K562 (cell line): ENCODE data around the gene COG4. TPM values are rescaled to one million over a fixed set of nuclear protein-coding genes. Genes with fewer than 3 reads are reported as not detected.

Experiments
- ATAC-seq: fragments of 200-7000 bp; cut with Tn5 transposase; 3 replicates; pipeline ENCODE4 v1.9.1; 2020; ENCODE audit warnings: moderate library complexity
- BruUV-seq: library from RNA; stranded (reverse); fragments of 400-500 nt; replicated peaks from 2 replicates; lab custom pipeline; 2021; lab: Mats Ljungman, UMichigan
- CTCF ChIA-PET: fragments of 300-600 bp; formaldehyde crosslinking; extraction: SDS; loops from one replicate; lab custom pipeline; 2021; ENCODE audit warnings: low intra/inter-chr PET ratio; lab: Yijun Ruan, JAX
- POLR2A ChIA-PET: fragments of 300-600, 350-650 bp; sonication (Branson Sonifier 250); formaldehyde crosslinking; extraction: SDS; loops from one replicate; lab custom pipeline; 2021; ENCODE audit warnings: antibody characterized with exemption, inconsistent platforms; lab: Yijun Ruan, JAX
- DNase-seq, 4 experiments: peaks; one replicate each; pipeline versions ENCODE4 v3.0.0 to v3.0.0-alpha.2; 2011 to 2018; ENCODE audit warnings: low spot score in 3 of 4, mixed read lengths in 3 of 4; ENCODE audit errors: extremely low read depth in 1 of 4
- FAIRE-seq: peaks from 2 replicates; lab custom pipeline; 2011; peaks lifted over from hg19 to GRCh38; lab: Jason Lieb, UNC
- H2AFZ ChIP-seq: 2 replicates; pipeline ENCODE4 v1.6.0; 2011; ENCODE audit warnings: low read depth, low read length, control low read depth, inconsistent platforms
- H3K27ac ChIP-seq: fragments of 200-600 bp; 3 replicates; pipeline ENCODE4 v1.8.0; 2011; ENCODE audit warnings: low read depth, mild to moderate bottlenecking, control low read depth, inconsistent platforms, low read length, moderate library complexity, mixed read lengths; ENCODE audit errors: extremely low read depth
- H3K27me3 ChIP-seq, 2 experiments: fragments of 300-600 bp in 1 of 2; 2 replicates in 1 of 2; 3 replicates in 1 of 2; pipeline versions ENCODE4 v1.6.0 to v1.8.0; 2011; ENCODE audit warnings: inconsistent platforms in 2 of 2, low read length in 2 of 2, mild to moderate bottlenecking in 1 of 2, mixed read lengths in 1 of 2, moderate library complexity in 1 of 2; ENCODE audit not compliant: control insufficient read depth in 2 of 2, insufficient read depth in 2 of 2
- H3K36me3 ChIP-seq: fragments of 300-600 bp; 3 replicates; pipeline ENCODE4 v1.8.0; 2011; ENCODE audit warnings: mild to moderate bottlenecking, low read length, inconsistent platforms; ENCODE audit not compliant: control insufficient read depth, insufficient read depth
- H3K4me1 ChIP-seq, 2 experiments: fragments of 200-600 bp in 1 of 2; replicated peaks in 1 of 2; 2 replicates in 1 of 2; 3 replicates in 1 of 2; pipeline versions ENCODE4 v1.5.1 to v1.8.0; 2011; ENCODE audit warnings: inconsistent platforms in 2 of 2, low read length in 2 of 2, mild to moderate bottlenecking in 1 of 2, mixed read lengths in 1 of 2, moderate library complexity in 1 of 2; ENCODE audit not compliant: control insufficient read depth in 2 of 2, insufficient read depth in 2 of 2
- H3K4me2 ChIP-seq: 2 replicates; pipeline ENCODE4 v1.6.1; 2011; ENCODE audit warnings: low read length, control low read depth, inconsistent platforms, mixed read lengths; ENCODE audit not compliant: insufficient read depth
- H3K4me3 ChIP-seq: fragments of 200-600 bp; sonication (generic), shearing (Covaris generic); 2 replicates; pipeline ENCODE4 v1.5.1; 2016; ENCODE audit warnings: control low read depth, inconsistent platforms
- H3K79me2 ChIP-seq: fragments of 200-600 bp; 3 replicates; pipeline ENCODE4 v1.8.0; 2011; ENCODE audit warnings: low read length, inconsistent platforms; ENCODE audit not compliant: control insufficient read depth, insufficient read depth
- H3K9ac ChIP-seq, 2 experiments: 2 replicates each; pipeline versions ENCODE4 v1.6.0 to v1.6.1; 2011; ENCODE audit warnings: low read depth in 2 of 2, low read length in 2 of 2, control low read depth in 1 of 2, inconsistent platforms in 1 of 2, mild to moderate bottlenecking in 1 of 2, mixed read lengths in 1 of 2; ENCODE audit not compliant: insufficient read depth in 1 of 2
- H3K9me1 ChIP-seq: one replicate; pipeline ENCODE4 v1.6.0; 2011; ENCODE audit warnings: inconsistent platforms, mild to moderate bottlenecking, low read length, moderate library complexity; ENCODE audit not compliant: control insufficient read depth, insufficient read depth
- H3K9me3 ChIP-seq: replicated peaks from 2 replicates; pipeline ENCODE4 v1.5.1; 2011; ENCODE audit warnings: low read depth, low read length, inconsistent platforms; ENCODE audit not compliant: control insufficient read depth, insufficient read depth
- H4K20me1 ChIP-seq: replicated peaks from 2 replicates; pipeline ENCODE4 v1.6.1; 2011; ENCODE audit warnings: low read length, inconsistent platforms, mixed read lengths; ENCODE audit not compliant: control insufficient read depth, insufficient read depth
- CAMTA2 ChIP-seq: fragments of 250-450 bp; sonication (Bioruptor Pico); conservative IDR thresholded peaks from 2 replicates; pipeline ENCODE4 v1.5.1; 2022
- CEBPB ChIP-seq: fragments of 450-650 bp; IDR thresholded peaks from 2 replicates; pipeline ENCODE4 v1.6.1; 2016; ENCODE audit warnings: missing genetic modification characterization, missing compliant biosample characterization
- CHCHD3 ChIP-seq: fragments of 250-450 bp; sonication (Bioruptor Pico); IDR thresholded peaks from 2 replicates; pipeline ENCODE4 v2.1.2; 2022; ENCODE audit warnings: mild to moderate bottlenecking
- MLLT1 ChIP-seq, 2 experiments: fragments of 450-650 bp; IDR thresholded peaks; 2 replicates each; pipeline ENCODE4 v1.6.1; 2016
- RBM17 ChIP-seq: fragments of 200-400 bp; formaldehyde crosslinking; IDR thresholded peaks from 2 replicates; pipeline ENCODE4 v1.6.1; 2017; ENCODE audit warnings: low read depth, mild to moderate bottlenecking, low read length, borderline replicate concordance
- ZNF354B ChIP-seq: fragments of 250-450 bp; sonication (Bioruptor Pico); IDR thresholded peaks from 2 replicates; pipeline ENCODE4 v1.4.0; 2020
- ZNF584 ChIP-seq: fragments of 200-800 bp; sonication (Bioruptor generic); IDR thresholded peaks from 2 replicates; pipeline ENCODE4 v1.6.1; 2016; ENCODE audit warnings: low read depth, mild to moderate bottlenecking, missing genetic modification characterization, missing compliant biosample characterization
- WGBS: fragments of 100-300 bp; shearing (Covaris generic); methylation state at CpG from one replicate; pipeline ENCODE4 v1.1.6; 2016; ENCODE audit warnings: low coverage, mixed read lengths; ENCODE audit not compliant: insufficient coverage; ENCODE audit errors: missing lambda C conversion rate; 5-methylcytosine and 5-hydroxymethylcytosine counted together
- in situ Hi-C: fragments of 300-500 bp; cut with MboI; formaldehyde crosslinking; loops from 4 replicates; pipeline ENCODE4 v1.15.0; 2018; ENCODE audit warnings: inconsistent platforms, mixed read lengths
- intact Hi-C: fragments of 100-400 bp; cut with micrococcal nuclease; formaldehyde crosslinking; loops from 2 replicates; pipeline ENCODE4 v1.14.2; 2022
- polyA plus RNA-seq, 8 experiments: library from polyadenylated mRNA; depleted of rRNA in 4 of 8; stranded (reverse) in 5 of 8; unstranded in 3 of 8; fragments of >200 nt; fragmentation: Nextera tagmentation in 2 of 8; fragmentation: Illumina TruSeq in 1 of 8; extraction: Ambion mirVana in 2 of 8; extraction: Trizol in 1 of 8; gene quantifications; 2 replicates each; pipeline versions ENCODE4 v1.2.1 to v1.2.3, GENCODE V29; 2011 to 2014; ENCODE audit warnings: inconsistent platforms in 1 of 8, missing spikeins in 1 of 8
- total RNA-seq, 7 experiments: library from RNA; depleted of rRNA in 6 of 7; stranded (reverse); fragments of >200 nt in 6 of 7; fragmentation: Illumina TruSeq in 2 of 7; extraction: Trizol in 2 of 7; gene quantifications; 2 replicates each; pipeline versions ENCODE4 v1.2.1 to v1.2.3, GENCODE V29; 2011 to 2021; ENCODE audit warnings: low replicate concordance in 1 of 7
- TF ChIP-seq, protein P1 (sequence below), 3 experiments: IDR thresholded peaks in 2 of 3; conservative IDR thresholded peaks in 1 of 3; 2 replicates each; pipeline ENCODE4 v1.5.1; 2011 to 2012; ENCODE audit warnings: low read length in 3 of 3, mild to moderate bottlenecking in 3 of 3, control low read depth in 2 of 3, improper control_type of control experiment in 1 of 3, inconsistent platforms in 1 of 3, low read depth in 1 of 3, mixed read lengths in 1 of 3, moderate library complexity in 1 of 3; ENCODE audit not compliant: insufficient read depth in 2 of 3

The COG4 gene
- total and polyA plus RNA-seq, 9 of the 15 experiments (the other 6 are each of a cell fraction or from before 2014, with no cell fraction given) = 13.7 to 73.9 (median 44.2) TPM

- no peak for TF ChIP-seq MLLT1 (IDR thresholded peaks at IDR 0.05)
- TF ChIP-seq CHCHD3 (CRISPR knock-in tag) = no peak
- TF ChIP-seq CAMTA2 (CRISPR knock-in tag) = no peak
- TF ChIP-seq ZNF354B (CRISPR knock-in tag) = no peak
- TF ChIP-seq, protein P1, sequence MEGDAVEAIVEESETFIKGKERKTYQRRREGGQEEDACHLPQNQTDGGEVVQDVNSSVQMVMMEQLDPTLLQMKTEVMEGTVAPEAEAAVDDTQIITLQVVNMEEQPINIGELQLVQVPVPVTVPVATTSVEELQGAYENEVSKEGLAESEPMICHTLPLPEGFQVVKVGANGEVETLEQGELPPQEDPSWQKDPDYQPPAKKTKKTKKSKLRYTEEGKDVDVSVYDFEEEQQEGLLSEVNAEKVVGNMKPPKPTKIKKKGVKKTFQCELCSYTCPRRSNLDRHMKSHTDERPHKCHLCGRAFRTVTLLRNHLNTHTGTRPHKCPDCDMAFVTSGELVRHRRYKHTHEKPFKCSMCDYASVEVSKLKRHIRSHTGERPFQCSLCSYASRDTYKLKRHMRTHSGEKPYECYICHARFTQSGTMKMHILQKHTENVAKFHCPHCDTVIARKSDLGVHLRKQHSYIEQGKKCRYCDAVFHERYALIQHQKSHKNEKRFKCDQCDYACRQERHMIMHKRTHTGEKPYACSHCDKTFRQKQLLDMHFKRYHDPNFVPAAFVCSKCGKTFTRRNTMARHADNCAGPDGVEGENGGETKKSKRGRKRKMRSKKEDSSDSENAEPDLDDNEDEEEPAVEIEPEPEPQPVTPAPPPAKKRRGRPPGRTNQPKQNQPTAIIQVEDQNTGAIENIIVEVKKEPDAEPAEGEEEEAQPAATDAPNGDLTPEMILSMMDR (IDR thresholded peaks at IDR 0.05 in 2 of 3, conservative IDR thresholded peaks at IDR 0.05 in 1 of 3; ENCODE audit: insufficient read depth in 2 of 3, low read depth in 1 of 3, low read length in 3 of 3) = peak in 2 of 3 experiments; percentile 14 to 32; a peak in 2 of 6 replicates
Measured at GRCh38 chr16:70467113-70467512, 56.2 kb downstream of the COG4 start (continued).

GRCh38 chr16:70466805-70467076, 56.6 kb downstream of the COG4 start:
- H3K27me3 ChIP-seq = no peaks in the 10 kb centered on the region
- CTCF ChIA-PET = interaction anchor here (1.7 kb wide), 1 partner anchor 71 kb away, joined by 7 read pairs; no protein-coding TSS in a partner anchor
- TF ChIP-seq ZNF584 (no peak), RBM17 (no peak), CEBPB (tag) (0 out of 2 replicates have a peak, but pooled peaks have one; percentile 2)
- TF ChIP-seq, all 486 proteins: peak for 1
- FAIRE-seq (no peak), ATAC-seq (no peak), DNase-seq (no peak)
- H3K36me3 ChIP-seq = peaks cover 16% of the 10 kb centered on the region; the same call in 1 of the 3 replicates
- H3K4me3 ChIP-seq = no peak overlapping the region
- no peak overlapping the region for H2AFZ ChIP-seq
- peaks cover 0 to 32% of the 10 kb centered on the region in 2 experiments; a peak in 3 of 5 replicates for H3K4me1 ChIP-seq
- intact Hi-C loops = no loop called here
- 83% methylated on average over 5 of the region's 7 CpGs for WGBS
- H3K9me1 ChIP-seq = no peaks in the 10 kb centered on the region
- no peak overlapping the region for H3K27ac ChIP-seq
- in situ Hi-C loops = loop anchor here (10.0 kb wide), 1 partner anchor 72 kb away; no protein-coding TSS in a partner anchor
- no TSS peak for BruUV-seq
- H3K9ac ChIP-seq = peak overlapping the region in 1 of 2 experiments; percentile 68; a peak in 2 of 4 replicates
- H4K20me1 ChIP-seq = no peaks in the 10 kb centered on the region; the same call in 1 of the 2 replicates
- H3K79me2 ChIP-seq = no peaks in the 10 kb centered on the region
- H3K4me2 ChIP-seq = no peak overlapping the region
- POLR2A ChIA-PET = interaction anchor here (1.2 to 1.9 kb wide), 2 partner anchors 12 to 34 kb away, joined by 5 to 10 read pairs; no protein-coding TSS in a partner anchor
- no peaks in the 10 kb centered on the region for H3K9me3 ChIP-seq
